ENCODE measurements around the gene TUBB.
"Not testable (repeated sequence)": the region's sequence is repeated elsewhere in the genome, so short reads cannot be mapped to it uniquely, and the experiment has no call there.

Gene TUBB

DNA sequence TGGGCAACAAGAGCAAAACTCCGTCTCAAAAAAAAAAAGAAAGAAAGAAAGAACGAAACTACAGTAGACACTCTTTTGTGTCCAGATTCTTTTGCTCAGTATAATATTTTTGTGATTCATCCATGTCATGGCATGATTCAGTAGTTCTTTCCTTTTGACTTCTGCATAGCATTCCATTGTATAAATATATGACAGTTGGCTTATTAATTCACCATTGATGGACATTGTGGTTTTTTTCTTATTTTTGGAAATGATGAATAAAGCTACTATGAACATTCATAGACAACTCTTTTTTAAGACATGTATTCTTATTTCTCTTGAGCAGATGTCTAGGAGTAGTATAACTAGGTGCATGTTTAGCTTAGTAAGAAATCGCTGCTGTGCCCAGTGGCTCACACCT is 34.5 kb downstream of the TUBB start:
- Mint-ChIP-seq H3K4me3 (no peak overlapping the region), H3K9me3 (no peaks in the 10 kb centered on the region), H3K36me3 (no peaks in the 10 kb centered on the region), H3K4me1 (peaks cover 28% of the 10 kb centered on the region), H3K27ac (no peak overlapping the region)
- DNase-seq (ENCODE audit: low spot score in 2 of 2) (no peak), ATAC-seq (peak; percentile 42)

DNA sequence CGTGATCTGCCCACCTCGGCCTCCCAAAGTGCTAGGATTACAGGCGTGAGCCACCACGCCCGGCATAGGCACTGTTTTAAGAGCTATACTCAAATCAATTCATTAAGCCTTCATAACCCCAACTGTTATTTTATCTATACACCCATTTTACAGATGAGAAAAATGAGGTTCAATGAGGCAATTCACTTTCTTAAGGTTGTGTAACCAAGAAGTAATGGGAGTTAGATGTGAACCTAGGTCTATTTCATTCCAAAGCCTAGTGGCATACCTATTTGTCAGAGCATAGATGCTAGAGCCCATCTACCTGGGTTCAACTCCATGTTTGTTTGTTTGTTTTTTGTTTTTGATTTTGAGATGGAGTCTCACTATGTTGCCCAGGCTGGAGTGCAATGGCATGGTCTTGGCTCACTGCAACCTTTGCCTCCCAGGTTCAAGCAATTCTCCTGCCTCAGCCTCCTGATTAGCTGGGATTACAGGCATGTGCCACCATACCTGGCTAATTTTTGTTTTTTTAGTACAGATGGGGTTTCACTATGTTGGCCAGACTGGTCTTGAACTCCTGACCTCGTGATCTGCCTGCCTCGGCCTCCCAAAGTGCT is 36.4 kb downstream of the TUBB start:
- H3K4me3 Mint-ChIP-seq; H3K36me3 Mint-ChIP-seq; DNase-seq (ENCODE audit: low spot score in 2 of 2); H3K27ac Mint-ChIP-seq; H3K9me3 Mint-ChIP-seq; ATAC-seq: not testable (repeated sequence)
- H3K4me1 Mint-ChIP-seq, result peaks cover 30% of the 10 kb centered on the region

DNA sequence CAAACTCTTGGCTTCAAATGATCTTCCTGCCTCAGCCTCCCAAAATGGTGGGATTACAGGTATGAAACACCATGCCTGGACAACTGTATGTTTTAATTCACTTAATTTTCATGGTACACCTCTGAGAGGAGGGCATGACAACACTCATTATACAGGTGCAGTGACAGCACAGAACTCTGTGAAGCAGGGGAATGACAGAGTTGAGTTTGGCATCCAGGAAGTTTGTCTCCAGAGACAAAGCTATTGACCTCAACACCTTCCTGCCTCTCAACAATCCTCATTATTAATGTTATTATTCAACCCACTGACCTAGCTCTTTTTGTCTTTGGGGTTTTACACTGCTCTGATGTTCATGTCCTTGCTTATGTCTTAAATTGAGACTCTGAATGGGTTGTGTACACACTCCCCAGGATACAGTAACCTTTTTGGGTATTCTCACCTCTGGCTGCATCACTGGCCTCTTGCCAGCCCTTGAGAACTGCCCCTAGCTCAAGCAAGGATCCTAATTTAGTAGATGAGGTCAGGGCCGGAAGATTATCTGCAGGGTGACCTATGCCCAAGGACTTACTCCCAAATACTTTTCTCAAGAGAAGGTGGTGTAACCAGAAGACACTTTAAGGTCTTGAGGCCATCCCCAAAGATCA is 37.2 kb downstream of the TUBB start:
- H3K4me1 Mint-ChIP-seq, result peaks cover 33% of the 10 kb centered on the region
- no peaks in the 10 kb centered on the region for H3K9me3 Mint-ChIP-seq

DNA sequence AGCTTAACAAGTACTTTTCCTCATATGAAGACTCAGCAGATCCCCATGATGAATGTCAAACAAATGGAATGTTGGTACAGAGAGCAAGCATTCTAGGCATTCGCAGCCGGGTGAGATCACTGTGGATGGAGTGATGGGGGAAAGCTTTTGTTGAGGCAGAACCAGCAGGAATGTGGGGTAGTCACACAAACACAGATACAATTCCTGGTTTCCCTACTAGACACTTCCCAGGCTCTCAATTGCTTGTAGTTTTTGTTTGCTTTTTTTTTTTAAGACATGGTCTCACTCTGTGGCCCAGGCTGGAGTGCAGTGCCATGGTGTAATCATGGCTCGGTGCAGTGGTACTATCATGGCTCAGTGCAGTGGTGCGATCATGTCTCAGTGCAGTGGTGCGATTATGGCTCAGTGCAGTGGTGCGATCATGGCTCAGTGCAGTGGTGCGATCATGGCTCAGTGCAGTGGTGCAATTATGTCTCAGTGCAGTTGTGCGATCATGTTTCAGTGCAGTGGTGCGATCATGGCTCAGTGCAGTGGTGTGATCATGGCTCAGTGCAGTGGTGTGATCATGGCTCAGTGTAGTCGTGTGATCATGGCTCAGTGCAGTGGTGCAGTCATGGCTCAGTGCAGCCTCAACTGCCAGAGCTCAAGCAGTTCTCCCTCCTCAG is 39.6 kb downstream of the TUBB start:
- Mint-ChIP-seq H3K27ac (peak overlapping the region; percentile 78), H3K4me3 (no peak overlapping the region), H3K36me3 (no peaks in the 10 kb centered on the region), H3K4me1 (peaks cover 42% of the 10 kb centered on the region), H3K9me3 (no peaks in the 10 kb centered on the region)
- DNase-seq (ENCODE audit: low spot score in 2 of 2), result no peak
- no peak for ATAC-seq

More for the DNA sequence above, 37.2 kb downstream of the TUBB start:
- peak overlapping the region; percentile 70 for H3K27ac Mint-ChIP-seq
- no peaks in the 10 kb centered on the region for H3K36me3 Mint-ChIP-seq
- no peak for DNase-seq (ENCODE audit: low spot score in 2 of 2)
- H3K4me3 Mint-ChIP-seq, result no peak overlapping the region
- ATAC-seq, result no peak

DNA sequence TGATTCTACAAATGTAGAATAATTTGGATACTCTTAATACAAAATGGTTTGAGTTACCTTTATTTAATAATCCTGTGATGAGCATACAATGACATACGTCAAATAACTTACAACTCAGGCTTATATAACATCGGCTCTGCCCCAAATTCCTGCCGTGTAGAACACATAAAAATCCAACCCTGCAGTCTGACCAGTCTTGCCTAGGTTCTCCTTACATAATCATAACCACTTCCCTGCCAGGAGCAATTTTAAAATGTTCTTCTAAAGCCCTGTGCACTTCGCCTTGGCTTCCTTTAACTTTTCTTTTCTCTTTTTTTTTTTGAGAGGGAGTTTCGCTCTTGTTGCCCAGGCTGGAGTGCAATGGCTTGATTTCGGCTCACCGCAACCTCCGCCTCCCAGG is 40.4 kb downstream of the TUBB start:
- H3K36me3 Mint-ChIP-seq, result no peaks in the 10 kb centered on the region
- no peak for DNase-seq (ENCODE audit: low spot score in 2 of 2)
- H3K27ac Mint-ChIP-seq, result no peak overlapping the region
- H3K9me3 Mint-ChIP-seq, result no peaks in the 10 kb centered on the region
- no peak overlapping the region for H3K4me3 Mint-ChIP-seq
- peaks cover 42% of the 10 kb centered on the region for H3K4me1 Mint-ChIP-seq
- ATAC-seq, result no peak

DNA sequence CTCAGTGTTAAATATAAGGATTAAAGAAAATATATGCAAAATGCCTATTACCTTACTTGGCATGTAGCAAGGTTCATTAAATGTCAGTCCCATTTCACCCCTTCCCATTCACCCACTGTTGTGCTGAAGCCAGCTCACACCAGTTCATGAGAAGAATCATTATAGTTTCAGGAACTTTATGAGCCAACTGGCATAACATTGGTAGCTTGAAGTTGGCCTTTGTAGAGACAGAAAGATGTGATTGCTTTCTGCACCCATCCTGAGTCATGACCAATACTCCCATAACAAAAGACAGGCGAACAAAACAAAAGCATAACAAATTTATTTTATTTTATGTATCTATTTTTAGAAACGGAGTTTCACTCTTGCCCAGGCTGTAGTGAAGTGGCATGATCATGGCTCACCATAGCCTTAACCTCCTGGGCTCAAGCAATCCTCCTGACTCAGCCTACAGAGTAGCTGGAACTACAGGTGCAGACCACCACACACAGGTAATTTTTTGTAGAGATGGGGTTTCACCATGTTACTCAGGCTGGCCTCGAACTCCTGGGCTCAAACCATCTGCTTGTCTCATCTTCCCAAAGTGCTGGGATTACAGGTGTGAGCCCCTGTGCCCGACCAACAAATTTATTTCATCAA is 41.8 kb downstream of the TUBB start:
- Mint-ChIP-seq H3K4me3 (no peak overlapping the region), H3K4me1 (peaks cover 50% of the 10 kb centered on the region), H3K36me3 (no peaks in the 10 kb centered on the region), H3K9me3 (no peaks in the 10 kb centered on the region), H3K27ac (no peak overlapping the region)
- peak; percentile 86 for ATAC-seq
- DNase-seq (ENCODE audit: low spot score in 2 of 2), result no peak

DNA sequence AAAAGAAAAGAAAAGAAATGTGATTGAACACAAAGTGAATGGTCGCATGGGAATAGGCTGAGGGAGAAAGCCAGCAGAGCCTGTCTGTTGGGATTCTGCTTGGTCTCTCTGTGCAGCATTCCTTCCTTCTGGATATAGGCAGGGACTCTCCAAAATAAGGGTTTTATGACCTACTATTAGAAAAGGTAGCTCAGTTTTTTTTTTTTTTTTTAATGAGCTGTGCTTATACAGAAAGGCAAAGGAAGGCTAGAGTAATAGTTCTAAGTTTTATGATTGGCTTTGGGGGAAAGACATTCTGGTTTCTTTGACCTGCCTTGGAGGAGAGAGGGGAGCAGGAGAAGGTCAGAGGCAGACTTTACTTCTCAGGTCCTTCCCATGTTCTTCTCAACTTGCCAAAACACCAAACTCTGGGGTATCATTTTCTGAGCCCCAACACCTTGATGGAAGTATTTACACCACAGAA is 43.0 kb downstream of the TUBB start:
- no peaks in the 10 kb centered on the region for H3K9me3 Mint-ChIP-seq
- peaks cover 12% of the 10 kb centered on the region for H3K36me3 Mint-ChIP-seq
- H3K4me3 Mint-ChIP-seq, result no peak overlapping the region
- ATAC-seq (no peak), DNase-seq (ENCODE audit: low spot score in 2 of 2) (no peak)
- H3K27ac Mint-ChIP-seq, result peak overlapping the region; percentile 74
- H3K4me1 Mint-ChIP-seq, result peaks cover 56% of the 10 kb centered on the region

DNA sequence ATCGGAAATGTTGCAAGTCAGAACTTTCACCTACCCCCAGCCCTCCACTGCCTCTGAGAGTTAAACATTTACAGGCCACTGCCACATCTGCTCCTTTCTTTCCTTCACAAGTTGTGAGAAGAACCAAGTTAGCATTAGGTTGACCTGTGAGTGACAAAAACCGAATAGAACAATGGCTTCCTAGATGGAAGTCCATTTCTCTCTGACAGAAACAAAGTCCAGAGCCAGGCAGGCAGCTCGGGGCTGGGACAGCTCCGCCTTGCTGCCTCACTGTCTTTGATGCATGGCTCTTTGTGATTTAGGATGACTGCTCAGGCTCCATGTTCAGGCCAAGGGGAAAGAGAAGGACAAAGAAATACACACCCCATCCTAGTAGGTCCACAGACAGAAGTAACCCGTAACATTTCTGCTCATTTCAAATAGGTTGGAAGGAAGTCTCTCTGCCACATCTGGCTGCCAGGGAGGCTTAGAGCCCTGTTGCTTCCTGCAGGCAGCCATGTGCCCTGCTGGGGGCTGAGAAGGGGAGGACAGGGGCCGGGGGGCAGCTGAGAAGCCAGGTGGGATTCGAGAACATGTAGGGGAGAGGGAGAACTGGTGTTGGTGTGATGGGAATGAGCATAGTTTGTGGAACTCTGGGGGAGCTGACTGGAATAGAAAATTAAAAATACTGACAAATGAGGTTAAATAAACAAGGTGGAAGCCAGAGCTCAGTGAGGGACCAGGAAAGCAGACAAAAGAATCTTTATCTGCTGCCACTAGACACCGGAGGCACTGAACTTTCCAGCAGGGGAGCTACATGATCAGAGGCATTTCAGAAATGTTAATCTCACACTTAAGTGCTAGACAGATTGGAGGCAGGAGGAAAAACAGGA is 43.7 kb downstream of the TUBB start:
- no peak overlapping the region for H3K4me3 Mint-ChIP-seq
- ATAC-seq (no peak), DNase-seq (ENCODE audit: low spot score in 2 of 2) (no peak)

DNA sequence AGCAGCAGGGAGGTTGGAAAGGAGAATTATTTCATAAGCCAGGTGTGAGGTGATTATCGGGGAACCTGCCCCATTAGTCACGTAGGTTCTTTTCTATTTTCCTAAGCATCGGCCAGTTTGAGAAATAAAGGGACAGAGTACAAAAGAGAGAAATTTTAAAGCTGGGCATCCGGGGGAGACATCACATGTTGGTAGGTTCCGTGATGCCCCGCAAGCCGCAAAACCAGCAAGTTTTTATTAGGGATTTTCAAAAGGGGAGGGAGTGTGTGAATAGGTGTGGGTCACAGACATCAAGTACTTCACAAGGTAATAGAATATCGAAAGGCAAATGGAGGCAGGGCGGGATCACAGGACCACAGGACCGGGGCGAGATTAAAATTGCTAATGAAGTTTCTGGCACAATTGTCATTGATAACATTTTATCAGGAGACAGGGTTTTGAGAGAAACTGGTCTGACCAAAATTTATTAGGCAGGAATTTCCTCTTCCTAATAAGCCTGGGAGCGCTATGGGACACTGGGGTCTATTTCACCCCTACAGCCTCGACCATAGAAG is 44.4 kb downstream of the TUBB start:
- ATAC-seq; H3K4me3 Mint-ChIP-seq; DNase-seq (ENCODE audit: low spot score in 2 of 2); H3K9me3 Mint-ChIP-seq: not testable (repeated sequence)
- H3K36me3 Mint-ChIP-seq, result peaks cover 19% of the 10 kb centered on the region
- H3K4me1 Mint-ChIP-seq, result peaks cover 60% of the 10 kb centered on the region
- peak overlapping the region; percentile 74 for H3K27ac Mint-ChIP-seq

More for the DNA sequence above, 43.7 kb downstream of the TUBB start:
- peak overlapping the region; percentile 74 for H3K27ac Mint-ChIP-seq
- H3K9me3 Mint-ChIP-seq, result no peaks in the 10 kb centered on the region
- peaks cover 58% of the 10 kb centered on the region for H3K4me1 Mint-ChIP-seq
- H3K36me3 Mint-ChIP-seq, result peaks cover 12% of the 10 kb centered on the region

DNA sequence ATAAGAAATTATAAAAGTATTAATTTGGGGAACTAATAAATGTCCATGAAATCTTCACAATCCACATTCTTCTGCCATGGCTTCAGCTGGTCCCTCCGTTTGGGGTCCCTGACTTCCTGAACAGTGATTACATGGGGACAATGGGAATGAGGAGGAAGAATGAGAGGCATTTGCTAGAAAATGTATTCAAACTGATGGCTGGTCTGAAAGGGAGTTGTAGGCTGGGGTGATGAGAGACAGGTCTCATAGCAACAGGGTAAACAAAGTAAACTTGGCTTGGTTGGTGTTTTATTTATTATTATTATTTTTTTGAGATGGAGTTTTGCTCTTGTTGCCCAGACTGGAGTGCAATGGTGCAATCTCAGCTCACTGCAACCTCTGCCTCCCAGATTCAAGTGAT is 45.3 kb downstream of the TUBB start:
- not testable (repeated sequence) for DNase-seq (ENCODE audit: low spot score in 2 of 2); ATAC-seq; H3K9me3 Mint-ChIP-seq; H3K4me3 Mint-ChIP-seq; H3K27ac Mint-ChIP-seq
- Mint-ChIP-seq H3K4me1 (peaks cover 69% of the 10 kb centered on the region), H3K36me3 (peaks cover 27% of the 10 kb centered on the region)

DNA sequence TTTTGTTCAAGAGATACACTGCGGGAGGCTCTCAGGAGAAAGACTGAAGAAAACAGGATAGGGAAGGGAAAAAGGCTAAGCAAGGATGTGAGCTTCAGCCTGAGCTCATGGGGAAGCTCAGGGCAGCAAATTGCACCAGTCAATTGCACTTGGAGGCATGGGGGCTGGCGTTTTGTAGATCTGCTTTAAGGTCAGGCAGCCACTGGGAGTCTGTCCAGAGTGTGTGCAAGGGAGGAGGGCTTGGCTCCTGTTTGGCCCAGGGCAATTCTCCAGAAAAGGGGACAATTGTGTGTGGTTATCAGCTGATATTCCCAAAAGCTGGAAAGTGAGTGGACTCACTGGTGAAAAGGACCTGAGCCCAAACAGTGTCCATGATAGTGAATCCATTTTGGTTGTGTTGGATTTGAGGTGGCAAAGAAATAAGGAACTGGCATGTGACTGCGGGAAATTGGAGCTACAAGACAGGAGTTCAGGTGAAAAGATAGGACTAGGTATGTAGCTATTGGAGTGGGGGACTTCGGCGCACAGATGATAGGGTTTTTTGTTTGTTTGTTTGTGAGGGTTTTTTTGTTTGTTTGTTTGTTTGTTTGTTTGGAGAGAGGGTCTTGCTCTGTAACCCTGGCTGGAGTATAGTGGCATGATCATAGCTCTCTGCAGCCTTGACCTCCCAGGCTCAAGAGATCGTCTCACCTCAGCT is 46.5 kb downstream of the TUBB start:
- H3K9me3 Mint-ChIP-seq, result no peaks in the 10 kb centered on the region
- H3K36me3 Mint-ChIP-seq, result peaks cover 27% of the 10 kb centered on the region
- ATAC-seq, result no peak
- no peak for DNase-seq (ENCODE audit: low spot score in 2 of 2)
- peaks cover 70% of the 10 kb centered on the region for H3K4me1 Mint-ChIP-seq
- peak overlapping the region; percentile 95 for H3K27ac Mint-ChIP-seq
- peak overlapping the region; percentile 66 for H3K4me3 Mint-ChIP-seq

DNA sequence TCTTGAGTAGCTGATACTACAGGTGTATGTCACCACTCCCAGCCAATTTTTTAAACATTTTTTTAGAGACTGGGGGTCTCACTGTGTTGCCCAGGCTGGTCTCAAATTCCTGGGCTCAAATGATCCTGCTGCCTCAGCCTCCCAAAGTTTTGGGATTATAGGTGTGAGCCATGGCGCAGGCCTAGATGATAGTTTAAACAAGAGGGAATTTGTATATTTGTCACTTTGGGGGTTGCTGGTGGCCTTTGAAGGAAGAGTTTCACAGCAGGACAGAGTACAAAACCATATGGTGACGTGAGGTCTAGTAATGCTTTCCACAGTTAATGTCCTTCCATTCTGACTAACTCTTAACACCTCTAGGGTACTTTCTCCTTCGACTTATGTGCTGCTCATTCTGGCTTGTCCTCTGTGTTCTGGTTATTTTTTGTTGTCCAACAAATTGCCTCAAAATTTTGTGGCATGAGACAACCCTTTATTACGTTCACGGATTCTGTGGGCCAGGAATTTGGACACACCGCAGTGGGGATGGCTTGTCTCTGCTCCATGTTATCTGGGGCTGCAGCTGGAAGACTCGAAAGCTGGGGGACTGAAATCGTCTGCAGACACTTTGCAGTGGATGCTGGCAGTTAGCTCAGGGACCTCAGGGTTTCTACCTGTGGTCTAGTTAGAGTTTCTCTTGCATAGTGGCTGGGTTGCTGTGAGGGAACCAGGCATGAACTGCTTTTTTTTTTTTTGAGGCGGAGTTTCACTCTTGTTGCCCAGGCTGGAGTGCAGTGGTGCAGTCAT is 47.2 kb downstream of the TUBB start:
- DNase-seq (ENCODE audit: low spot score in 2 of 2) (no peak), ATAC-seq (peak; percentile 74)
- Mint-ChIP-seq H3K36me3 (peaks cover 27% of the 10 kb centered on the region), H3K4me3 (peak overlapping the region; percentile 66), H3K27ac (peak overlapping the region; percentile 95), H3K9me3 (no peaks in the 10 kb centered on the region), H3K4me1 (peaks cover 70% of the 10 kb centered on the region)

DNA sequence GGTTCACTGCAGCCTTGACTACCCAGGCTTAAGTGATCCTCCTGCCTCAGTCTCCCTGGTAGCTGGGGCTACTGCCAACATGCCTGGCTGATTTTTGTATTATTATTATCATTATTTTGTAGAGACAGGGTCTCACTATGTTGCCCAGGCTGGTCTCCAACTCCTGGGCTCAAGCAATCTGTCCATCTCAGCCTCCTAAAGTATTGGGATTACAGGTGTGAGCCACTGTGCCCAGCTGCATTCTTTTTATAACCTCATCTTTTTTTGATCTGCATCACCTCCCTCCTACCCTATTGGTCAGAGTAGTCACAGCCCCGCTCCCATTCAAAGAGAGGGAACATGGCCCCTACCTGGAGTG is 47.8 kb downstream of the TUBB start:
- ATAC-seq, result no peak
- Mint-ChIP-seq H3K4me1 (peaks cover 76% of the 10 kb centered on the region), H3K36me3 (peaks cover 27% of the 10 kb centered on the region), H3K9me3 (no peaks in the 10 kb centered on the region), H3K4me3 (peak overlapping the region; percentile 66), H3K27ac (peak overlapping the region; percentile 95)
- no peak for DNase-seq (ENCODE audit: low spot score in 2 of 2)
